NCI-H2196 (cell line): ENCODE measurements around the gene TEX48.

Source experiments
- DNase-seq: peaks from one replicate; lab custom pipeline; 2025; ENCODE audit not compliant: unreplicated experiment; lab: John Stamatoyannopoulos, UW

TEX48 gene, protein sequence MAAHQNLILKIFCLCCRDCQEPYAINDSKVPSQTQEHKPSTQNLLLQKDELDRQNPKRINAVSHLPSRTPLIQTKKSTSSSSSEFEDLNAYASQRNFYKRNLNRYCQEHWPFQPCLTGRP

GRCh38 chr9:114681594-114682332, at the start of gene TEX48:
Gene TEX48 (minus strand): TSS chr9:114682192. CDS start chr9:114671723, 10,469 bp downstream.
- DNase-seq: peak; percentile 56

DNA sequence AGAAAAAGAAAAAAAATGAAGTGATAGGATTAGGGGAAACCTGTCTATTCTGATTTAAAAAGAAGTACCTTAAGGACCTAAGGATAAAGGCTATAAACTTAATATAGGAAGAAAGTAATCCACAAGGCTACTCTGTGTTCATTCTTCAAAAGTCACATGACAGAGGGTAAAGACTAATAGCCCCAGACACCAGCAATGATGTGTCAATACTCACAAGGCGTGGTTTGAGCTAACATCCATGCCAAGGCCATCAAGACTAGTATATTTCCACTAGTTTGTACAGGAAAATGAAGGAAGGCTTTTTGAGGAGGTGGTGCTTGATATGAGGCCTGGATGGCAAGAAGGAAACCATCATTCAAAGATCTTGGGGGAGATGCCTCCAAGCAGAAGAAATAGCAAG, 49.7 kb upstream of the TEX48 start:
- DNase-seq: no peak

- no peak for DNase-seq
Measured at GRCh38 chr9:114729706-114730105, 47.7 kb upstream of the TEX48 start.

DNA sequence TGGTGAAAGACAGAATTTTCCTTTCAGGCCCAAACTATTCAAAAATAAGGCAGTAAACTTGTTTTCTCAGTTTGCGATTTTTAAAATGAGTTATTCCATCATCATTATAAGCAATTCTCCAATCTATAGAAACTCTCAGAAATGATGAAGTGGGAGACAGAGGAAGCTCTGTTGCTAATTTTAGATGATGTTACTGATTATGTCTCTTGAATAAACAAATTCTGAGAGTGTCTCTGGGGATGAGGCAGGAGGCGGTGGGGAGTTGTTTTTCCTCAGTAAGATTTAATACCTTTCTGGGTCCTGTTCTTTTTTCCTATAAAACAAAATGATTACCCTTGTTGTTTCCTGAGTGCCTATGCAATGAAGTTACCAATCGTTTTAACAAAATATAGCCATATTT, 43.9 kb upstream of the TEX48 start:
- no peak for DNase-seq

DNA sequence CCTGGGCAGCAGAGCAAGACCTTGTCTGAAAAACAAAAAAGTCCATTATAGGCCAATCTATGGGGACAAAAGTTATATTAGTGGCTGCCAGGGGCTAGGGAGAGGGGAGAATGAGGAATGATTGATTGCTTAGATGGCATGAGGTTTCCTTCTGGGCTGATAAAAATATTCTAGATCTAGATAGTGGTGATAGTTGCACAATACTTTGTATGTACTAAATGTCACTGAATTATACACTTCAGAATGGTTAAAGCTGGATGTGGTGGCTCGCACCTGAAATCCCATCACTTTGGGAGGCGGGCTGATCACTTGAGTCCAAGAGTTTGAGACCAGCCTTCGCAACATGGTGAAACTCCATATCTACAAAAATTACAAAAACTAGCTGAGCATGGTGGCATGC, 42.8 kb upstream of the TEX48 start:
- no peak for DNase-seq

- DNase-seq: no peak
Measured at GRCh38 chr9:114723931-114724330, 41.9 kb upstream of the TEX48 start.

GRCh38 chr9:114722937-114723620, 41.1 kb upstream of the TEX48 start:
- no peak for DNase-seq

DNA sequence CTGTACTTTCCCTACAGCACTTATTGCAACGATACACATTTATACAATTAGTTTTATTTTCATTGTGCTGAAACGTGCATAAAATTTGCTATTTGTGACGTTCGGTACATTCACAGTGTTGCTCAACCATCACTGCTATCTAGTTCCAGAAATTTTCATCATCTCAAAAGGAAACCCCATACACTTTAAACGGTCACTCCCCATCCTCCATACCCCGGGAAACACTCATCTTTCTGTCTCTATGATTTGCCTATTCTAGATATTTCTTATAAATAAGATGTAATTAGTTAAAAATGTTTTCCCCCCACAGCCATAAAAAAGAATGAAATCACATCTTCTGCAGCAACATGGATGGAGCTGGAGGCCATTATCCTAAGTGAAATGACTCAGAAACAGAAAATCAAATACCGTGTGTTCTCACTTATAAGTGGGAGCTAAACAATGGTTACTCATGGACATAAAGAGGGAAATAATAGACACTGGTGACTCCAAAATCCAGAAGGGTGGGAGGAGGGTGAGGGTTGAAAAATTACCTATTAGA, 40.2 kb upstream of the TEX48 start:
- DNase-seq: no peak

DNA sequence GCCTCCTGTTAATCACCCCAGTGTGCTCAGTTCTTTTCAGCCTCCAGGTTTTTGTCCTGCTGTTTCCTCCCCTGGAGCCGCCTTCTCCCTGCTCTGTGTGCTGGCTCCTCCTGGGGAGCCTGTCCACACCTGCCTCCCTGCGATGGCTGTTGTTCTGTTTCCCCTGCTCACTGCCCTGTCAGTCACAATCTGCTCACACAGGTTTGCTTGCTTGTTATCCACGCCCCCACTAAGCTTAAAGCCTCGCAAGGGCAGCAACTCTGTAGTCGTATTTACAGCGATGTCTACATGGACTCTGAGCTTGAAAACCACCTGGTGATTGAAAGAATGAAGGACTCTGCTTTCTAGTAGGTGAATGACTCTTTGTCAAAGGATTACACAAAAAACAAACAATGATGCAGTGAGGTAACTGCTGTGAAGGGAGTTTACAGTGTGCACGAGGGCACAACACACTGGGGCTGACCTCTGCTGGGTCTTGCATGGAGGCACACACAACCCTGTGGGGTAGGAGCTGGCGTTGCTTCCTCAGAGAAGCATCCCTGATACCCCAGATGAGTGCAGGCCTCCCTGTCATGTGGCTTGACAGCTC, 39.6 kb upstream of the TEX48 start:
- peak; percentile 16 for DNase-seq

- no peak for DNase-seq
Measured at GRCh38 chr9:114720086-114720676, 38.2 kb upstream of the TEX48 start.

- DNase-seq: no peak
Measured at GRCh38 chr9:114719290-114719689, 37.3 kb upstream of the TEX48 start.

GRCh38 chr9:114718801-114719221, 36.8 kb upstream of the TEX48 start:
- no peak for DNase-seq

DNA sequence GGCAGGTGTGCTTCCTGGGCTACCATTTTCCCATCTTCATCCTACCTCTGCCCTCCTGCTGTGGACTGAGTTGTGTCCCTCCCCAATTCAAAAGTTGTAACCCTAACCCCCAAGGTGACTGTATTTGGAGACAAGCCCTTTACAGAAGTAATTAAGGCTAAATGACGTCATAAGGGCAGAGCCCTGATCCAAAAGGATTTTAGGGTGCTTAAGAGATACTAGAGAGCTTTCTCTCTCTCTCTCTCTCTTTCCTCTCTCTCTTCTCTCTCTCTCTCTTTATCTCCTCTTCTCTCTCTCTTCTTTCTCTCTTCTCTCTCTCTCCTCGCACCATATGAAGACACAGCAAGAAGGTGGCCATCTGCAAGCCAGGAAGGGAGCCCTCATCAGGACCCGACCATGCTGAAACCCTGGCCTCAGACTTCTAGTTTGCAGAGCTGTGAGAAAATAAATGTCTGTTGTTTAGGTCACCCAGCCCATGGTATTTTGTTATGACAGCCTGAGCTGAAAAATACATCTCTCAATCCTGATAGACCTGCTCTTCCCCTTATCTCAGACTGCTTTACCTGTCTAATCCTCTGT, 36.0 kb upstream of the TEX48 start:
- DNase-seq: no peak

DNA sequence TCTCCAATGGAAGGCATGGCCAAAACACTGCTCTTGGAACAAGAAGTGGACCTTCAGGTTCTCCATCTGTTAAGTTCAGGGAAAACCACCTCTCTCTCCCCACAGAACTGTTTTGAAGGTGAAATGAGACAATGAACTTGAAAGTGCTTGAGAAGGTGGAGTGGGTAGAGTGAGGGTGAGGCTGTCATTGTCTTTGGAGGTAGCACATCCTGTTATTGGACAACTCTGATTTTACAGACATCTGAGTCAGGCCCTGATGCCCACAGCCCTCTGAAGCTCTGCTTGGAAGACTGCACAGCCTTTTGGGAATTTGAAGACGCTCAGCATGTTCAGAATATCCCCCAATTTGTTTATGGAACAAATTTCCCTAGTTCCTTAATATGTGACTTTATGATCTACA, 27.6 kb upstream of the TEX48 start:
- no peak for DNase-seq

- DNase-seq: no peak
Measured at GRCh38 chr9:114706711-114707110, 24.7 kb upstream of the TEX48 start.

DNA sequence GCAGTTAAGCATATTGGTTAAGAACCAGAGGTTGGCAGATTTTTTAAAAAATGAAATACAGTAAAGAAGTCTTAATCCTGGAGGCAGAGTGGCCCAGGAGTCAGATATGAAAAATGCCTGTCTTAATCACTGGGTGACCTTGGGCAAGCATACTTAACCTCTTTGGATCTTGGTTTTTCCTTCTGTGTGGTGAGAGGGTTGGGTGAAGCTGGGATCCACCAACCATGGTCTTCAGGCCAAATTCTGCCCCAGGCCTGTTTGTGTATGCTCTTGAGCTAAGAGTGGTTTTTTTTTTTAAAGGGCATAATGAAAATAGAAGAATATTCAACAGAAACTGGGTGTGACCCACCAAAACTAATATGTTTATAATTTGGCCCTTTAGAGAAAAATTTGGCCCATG, 20.0 kb upstream of the TEX48 start:
- DNase-seq: no peak

- no peak for DNase-seq
Measured at GRCh38 chr9:114697951-114698351, 16.0 kb upstream of the TEX48 start.

DNA sequence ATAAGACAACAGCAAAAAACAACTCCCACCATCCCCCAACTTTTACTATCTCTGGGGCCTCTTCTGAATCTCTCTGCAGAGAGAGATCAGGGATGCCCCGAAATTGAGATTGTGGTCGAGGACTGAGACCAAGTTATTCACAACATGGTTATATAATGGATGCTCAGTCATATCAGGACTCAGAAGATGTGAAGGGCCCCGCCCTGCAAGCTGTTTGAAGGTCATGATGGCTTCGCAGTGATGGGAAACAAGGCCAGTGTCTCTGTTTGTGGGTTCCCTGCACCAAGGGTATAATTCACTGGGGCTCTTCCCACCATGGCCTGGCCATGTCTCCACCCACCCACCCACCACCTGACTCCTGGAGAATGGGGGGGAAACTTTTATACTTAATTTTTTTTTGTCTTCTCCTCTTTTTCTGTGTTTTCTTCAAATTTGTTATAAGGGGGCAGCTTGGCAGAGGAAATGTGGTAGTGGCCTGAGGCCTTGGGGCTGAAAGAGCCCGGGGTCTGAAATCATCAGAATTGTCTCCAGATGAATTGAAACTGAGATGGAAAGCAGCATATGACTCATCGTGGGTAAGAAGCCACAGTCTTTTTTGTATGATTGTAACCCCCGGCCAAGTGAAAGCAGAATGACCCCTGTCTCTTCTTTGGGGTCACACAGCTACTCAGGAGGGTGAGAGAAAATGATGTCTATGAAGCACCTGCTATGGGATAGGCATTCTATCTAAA, 15.0 kb upstream of the TEX48 start:
- DNase-seq: no peak

GRCh38 chr9:114695948-114696347, 14.0 kb upstream of the TEX48 start:
- DNase-seq: no peak

GRCh38 chr9:114694719-114695269, 12.8 kb upstream of the TEX48 start:
- no peak for DNase-seq
